ENCODE data around the gene ADGRE1.
"Not testable (repeated sequence)": the region's sequence is repeated elsewhere in the genome, so short reads cannot be mapped to it uniquely, and the experiment has no call there.

Gene ADGRE1

GRCh38 chr19:6864325-6864940 lies 22.9 kb upstream of the ADGRE1 start:
- TF ChIP-seq CTCF (conservative IDR thresholded peaks at IDR 0.05; ENCODE audit: low read depth, low read length) = no peak
- H3K4me3 ChIP-seq (ENCODE audit: low read depth, low read length) = no peak overlapping the region
- no peak for DNase-seq (ENCODE audit: low read depth)

- DNase-seq (ENCODE audit: low read depth) = no peak
- no peak for TF ChIP-seq CTCF (conservative IDR thresholded peaks at IDR 0.05; ENCODE audit: low read depth, low read length)
- H3K4me3 ChIP-seq (ENCODE audit: low read depth, low read length) = no peak overlapping the region
Observed at GRCh38 chr19:6865849-6866248, 21.5 kb upstream of the ADGRE1 start.

- TF ChIP-seq CTCF (conservative IDR thresholded peaks at IDR 0.05; ENCODE audit: low read depth, low read length) = no peak
- DNase-seq (ENCODE audit: low read depth) = no peak
- H3K4me3 ChIP-seq (ENCODE audit: low read depth, low read length) = no peak overlapping the region
Observed at GRCh38 chr19:6866741-6867151, 20.6 kb upstream of the ADGRE1 start.

GRCh38 chr19:6868351-6868750 lies 19.0 kb upstream of the ADGRE1 start:
- no peak for TF ChIP-seq CTCF (conservative IDR thresholded peaks at IDR 0.05; ENCODE audit: low read depth, low read length)
- DNase-seq (ENCODE audit: low read depth) = no peak
- H3K4me3 ChIP-seq (ENCODE audit: low read depth, low read length) = no peak overlapping the region

GRCh38 chr19:6869151-6869882 lies 18.1 kb upstream of the ADGRE1 start:
- H3K4me3 ChIP-seq (ENCODE audit: low read depth, low read length); DNase-seq (ENCODE audit: low read depth): not testable (repeated sequence)

GRCh38 chr19:6873708-6874431 lies 13.5 kb upstream of the ADGRE1 start:
- TF ChIP-seq CTCF (conservative IDR thresholded peaks at IDR 0.05; ENCODE audit: low read depth, low read length) = no peak
- DNase-seq (ENCODE audit: low read depth) = no peak
- no peak overlapping the region for H3K4me3 ChIP-seq (ENCODE audit: low read depth, low read length)

GRCh38 chr19:6875218-6875617 lies 12.2 kb upstream of the ADGRE1 start:
- no peak overlapping the region for H3K4me3 ChIP-seq (ENCODE audit: low read depth, low read length)
- no peak for TF ChIP-seq CTCF (conservative IDR thresholded peaks at IDR 0.05; ENCODE audit: low read depth, low read length)
- no peak for DNase-seq (ENCODE audit: low read depth)

All from choroid plexus epithelial cell (primary cell).